HG03159 (cell line): Measurements from ENCODE around the gene ERFL.

Source experiments
- ATAC-seq: cut with Tn5 transposase; IDR thresholded peaks from one replicate; pipeline ENCODE4 v1.9.1; 2021; ENCODE audit warnings: mild to moderate bottlenecking, moderate library complexity; ENCODE audit not compliant: unreplicated experiment

ERFL gene

DNA sequence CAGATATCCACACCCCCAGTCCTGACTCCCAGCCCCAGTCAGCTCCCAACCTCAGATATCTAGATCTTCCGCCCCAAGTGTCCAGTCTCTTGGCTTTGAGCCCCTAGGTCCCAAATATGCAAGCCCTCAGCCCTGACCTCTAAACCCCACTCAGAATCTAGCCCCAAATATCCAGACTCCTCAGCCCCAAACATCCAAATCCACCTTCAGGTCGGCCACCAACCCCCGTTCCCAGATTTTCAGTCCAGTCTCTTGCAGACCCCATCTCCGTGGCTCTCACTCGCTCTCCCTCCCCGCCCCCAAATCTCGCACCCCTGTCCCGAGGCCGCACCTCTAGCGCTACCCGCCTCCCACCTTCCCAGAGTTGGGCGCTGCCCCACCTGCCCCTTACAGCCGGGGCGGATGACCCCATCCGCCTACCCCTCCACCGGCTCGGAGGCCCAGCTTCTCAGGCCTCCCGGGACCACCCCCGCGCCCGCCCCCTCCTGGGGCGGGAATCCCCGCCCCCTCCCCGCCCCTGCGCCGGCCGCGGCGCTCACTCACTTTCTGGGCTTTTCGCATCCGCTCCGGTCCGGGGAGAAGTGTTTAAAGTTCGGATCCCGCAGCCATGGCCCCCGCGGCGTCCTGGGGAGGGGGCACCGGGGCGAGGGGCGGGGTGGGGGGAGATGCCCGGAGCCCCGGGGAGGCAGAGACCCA is 604 bp downstream of the ERFL start:
- ATAC-seq: no peak

DNA sequence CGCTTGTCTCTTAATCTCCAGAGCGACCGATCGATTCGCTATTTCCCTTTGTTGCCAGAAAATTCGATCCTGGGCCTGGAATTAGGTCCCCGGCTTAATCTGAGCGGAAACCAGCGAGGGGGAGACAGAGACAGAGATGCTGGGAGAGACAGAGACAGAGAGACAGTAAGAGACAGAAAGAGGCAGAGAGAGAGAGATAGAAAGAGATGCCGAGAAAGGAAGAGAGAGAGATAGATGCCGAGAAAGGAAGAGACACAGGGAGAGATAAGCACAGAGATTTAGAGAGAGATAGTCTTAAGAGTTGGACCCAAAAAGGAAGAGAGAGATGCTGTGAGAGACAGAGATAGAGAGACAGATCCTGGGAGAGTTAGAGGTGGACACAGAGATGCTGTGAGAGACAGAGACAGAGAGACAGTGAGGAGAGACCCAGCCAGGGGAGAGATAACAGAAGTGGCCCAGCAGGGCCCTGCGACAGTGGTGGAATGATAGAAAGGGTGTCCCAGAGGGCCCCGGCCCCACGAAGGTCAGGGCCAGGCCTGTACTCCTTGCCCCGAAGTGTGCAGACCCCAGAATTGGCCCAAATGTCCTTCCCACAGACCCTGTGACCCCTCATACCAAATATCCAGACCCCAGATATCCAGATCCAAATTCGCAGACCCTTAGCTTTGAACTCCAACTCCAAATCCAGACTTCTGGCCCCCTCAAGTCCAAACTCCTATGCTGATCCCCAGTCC is 1.3 kb downstream of the ERFL start:
- no peak for ATAC-seq

DNA sequence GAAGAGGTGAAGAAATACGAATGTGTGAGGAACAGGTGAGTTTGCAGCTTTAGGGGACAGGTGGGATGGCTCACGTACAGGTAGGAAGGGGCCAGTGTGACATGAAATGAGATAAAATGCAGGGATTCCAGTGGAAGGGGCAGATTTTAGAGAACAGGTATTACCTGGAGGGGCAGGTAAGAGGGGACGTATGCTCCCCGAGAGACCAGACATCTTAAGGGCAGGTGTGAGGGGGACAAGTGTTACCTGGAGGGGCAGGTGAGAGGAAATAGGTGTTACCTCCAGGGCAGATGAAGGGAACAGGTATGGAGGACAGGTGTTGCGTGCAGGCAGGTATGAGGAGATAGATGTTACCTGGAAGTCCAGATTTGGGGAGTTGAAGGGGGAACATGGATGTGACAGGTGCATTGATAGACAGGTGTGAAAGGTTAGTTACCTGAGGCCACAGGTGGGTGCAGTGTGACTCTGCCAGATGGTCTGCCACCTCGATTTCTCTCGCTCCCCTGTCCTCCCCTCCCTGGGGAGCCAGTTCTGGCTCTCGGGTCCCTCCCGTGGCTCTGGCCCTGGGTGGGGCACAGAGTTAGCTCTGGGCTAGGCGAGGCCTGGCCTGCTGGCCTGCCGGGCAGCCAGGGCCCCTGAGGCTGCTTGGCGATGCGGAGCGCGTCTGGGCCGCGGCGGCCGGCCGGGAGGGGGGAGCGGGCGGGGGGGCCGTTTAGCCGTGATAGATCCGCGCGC is 2.1 kb downstream of the ERFL start:
- ATAC-seq: no peak

DNA sequence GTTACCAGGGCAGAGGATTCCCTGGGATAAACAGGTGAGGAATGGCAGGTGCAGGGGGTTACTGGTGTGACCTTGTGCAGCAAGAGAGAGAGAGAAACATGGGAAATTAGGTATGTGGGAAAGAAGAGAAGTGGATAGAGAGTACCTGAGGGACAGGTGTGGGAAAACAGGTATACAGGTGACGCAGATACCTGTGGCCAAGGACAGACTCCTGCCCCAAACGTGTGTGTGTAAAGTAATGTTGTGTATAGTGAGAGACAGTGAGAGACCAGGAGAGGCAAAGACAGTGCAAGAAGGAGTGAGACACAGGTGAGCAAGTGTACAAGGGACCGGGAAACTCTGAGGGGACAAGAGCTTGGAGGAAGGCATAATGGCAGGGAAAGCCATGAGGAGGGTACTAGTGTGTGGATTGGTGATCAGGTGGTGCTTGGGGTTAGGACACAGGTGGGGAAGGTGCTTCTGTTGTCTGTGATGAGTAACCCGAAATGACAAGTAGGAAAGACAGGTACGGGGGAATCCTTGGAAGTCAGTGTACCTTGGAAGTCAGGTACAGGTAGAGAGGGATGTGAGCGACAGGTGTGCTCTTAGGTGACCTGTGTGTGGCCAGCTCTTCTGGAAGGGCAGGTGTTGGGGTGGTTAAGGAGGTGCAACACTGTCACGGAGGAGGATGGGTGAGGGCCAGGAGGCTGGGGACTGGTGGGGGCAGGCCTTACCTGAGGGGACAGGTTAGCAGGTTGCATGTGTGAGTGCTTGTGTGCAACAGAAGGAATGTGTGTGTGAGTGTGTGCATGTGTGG is 2.8 kb downstream of the ERFL start:
- ATAC-seq: no peak

DNA sequence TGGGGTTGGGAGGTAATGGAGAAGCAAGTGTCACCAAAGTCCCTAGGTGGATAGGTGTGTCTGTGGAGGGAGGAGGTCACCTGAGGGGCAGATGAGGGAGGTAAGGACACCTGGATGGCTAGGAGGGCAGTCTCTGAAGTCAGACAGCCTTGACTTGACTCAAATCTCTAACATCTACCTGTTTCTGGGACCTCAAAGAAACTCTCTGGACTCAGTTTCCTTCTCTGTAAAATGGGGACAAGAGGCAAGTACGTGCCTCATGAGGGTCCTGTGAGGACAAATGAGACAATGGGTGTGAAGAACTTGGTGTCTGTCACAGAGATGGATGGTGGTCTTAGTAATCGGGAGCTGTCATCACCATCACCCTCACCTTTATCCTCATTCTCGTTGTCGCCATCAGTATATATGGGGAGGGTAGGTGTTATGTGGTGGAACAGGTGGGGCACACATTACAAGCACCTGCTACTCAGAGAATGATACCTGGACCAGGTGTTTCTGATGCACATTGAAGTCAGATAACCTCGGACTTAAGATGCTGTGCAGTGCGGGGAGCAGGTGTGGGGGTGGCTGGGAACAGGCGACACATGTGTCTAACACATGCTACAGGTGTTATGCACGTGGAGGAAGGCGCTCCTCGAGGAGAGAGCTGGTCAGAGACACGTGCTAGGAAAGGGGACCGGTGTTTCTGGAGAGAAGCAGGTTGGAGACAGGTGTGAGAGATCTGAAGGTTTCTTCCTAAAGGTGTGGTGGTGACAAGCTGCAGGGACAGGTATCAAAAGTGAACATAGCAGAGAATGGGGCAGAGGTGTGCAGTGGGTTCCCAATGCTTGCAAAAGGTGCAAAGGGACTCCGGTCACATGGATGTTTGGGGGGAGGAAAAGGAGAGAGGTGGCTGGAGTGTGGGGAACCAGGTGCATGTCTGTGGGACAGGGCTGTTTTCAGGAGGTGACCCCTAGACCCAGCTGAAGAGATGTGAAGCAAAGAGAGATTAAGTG is 3.8 kb downstream of the ERFL start:
- ATAC-seq: no peak

DNA sequence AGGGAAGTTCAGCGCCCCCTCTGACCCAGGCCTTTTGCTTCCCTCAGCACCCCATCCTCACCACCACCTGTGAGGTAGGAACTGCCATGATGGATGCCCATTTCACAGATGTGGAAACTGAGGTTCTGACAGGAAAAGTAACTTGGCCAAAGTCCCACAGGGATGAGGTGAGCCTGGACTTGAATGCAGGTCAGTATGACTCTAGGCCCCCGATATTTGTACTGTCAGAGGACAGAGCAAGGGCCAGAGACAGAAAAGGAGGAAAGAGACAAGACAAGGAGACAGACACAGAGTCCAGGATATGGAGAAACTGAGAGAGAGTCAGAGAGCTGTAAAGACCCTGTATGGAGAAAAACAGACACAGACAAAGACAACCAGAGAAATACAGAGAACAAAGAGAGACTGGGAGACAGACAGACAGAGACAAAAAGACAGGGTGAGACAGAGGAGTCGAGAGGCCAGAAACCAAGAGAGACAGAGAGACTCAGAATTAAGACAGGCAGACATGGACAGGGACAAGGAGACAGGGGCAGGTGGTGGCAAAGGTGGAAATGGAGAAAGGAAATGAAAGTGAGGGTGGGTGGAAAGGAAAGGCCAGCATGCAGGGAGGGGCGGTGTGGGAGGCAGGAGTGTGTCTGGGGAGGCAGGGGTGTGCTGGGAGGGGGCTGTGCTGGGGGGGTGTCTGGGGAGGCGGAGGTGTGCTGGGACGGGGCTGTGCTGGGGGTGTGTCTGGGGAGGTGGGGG is 5.0 kb downstream of the ERFL start:
- no peak for ATAC-seq

DNA sequence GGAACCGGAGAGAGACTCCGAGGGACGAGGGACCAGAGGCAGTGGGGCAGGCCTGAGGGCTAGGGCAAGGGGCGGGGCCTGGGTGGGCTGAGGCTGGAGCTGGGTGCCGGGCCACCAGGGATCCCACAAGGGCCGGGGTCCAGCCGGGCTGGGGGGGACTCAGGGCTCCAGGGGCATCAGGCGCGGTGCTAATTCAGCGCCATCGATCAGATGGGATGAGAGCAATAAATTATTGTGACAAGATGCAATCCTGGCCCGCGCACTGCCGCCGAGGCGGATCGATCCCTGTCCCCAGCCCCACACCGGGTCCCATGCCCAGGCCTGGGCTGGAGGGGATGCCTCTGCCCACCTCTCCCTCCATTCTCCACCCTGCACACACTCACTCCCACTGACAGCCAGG is 5.7 kb downstream of the ERFL start:
- ATAC-seq: no peak

DNA sequence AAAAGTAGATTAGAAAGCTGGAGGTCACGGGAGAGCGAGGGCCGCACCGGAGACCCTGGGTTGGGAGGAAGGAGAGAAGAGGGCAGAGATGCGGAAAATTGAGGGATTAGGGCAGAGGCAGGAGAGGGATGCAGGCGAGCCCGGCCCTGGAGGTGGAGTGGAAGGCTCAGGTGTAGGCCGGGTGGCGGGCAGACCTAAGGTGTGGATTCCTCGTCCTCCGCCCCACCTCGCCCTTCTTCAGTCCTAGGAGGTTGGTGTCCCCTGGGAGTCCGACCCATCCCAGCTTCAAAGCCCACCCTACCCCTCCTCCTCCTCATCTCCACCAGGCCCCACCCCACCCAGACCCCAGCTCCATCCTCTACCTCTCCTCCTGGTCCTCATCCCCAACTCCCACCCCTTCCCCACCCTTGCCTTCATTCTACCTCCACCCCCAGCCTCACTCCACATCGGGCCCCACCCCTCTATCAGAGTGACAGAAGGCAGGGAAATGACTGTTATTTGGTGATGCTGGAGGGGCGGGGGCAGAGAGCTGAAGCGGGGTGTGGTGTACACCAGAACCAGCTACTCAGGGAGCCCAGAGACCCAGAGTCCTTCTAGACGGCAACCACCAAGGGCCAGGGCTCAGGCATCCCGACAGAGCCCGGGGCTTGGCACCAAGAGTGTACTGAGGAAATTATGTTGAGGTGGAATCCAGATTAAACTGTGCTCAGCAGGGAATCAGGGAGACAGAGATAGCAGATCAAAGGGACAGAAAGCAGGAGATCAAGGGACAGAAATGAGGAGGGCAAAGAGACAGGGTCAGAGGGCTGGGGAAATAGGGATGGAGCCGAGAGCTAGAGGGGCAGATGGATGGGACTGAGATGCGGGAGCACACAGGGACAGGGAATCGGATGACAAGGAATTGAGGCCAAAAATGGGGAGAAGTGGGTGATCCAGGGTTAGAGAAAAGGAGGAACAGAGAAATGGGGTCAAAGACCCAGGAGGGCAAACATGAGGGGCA is 6.4 kb downstream of the ERFL start:
- no peak for ATAC-seq

DNA sequence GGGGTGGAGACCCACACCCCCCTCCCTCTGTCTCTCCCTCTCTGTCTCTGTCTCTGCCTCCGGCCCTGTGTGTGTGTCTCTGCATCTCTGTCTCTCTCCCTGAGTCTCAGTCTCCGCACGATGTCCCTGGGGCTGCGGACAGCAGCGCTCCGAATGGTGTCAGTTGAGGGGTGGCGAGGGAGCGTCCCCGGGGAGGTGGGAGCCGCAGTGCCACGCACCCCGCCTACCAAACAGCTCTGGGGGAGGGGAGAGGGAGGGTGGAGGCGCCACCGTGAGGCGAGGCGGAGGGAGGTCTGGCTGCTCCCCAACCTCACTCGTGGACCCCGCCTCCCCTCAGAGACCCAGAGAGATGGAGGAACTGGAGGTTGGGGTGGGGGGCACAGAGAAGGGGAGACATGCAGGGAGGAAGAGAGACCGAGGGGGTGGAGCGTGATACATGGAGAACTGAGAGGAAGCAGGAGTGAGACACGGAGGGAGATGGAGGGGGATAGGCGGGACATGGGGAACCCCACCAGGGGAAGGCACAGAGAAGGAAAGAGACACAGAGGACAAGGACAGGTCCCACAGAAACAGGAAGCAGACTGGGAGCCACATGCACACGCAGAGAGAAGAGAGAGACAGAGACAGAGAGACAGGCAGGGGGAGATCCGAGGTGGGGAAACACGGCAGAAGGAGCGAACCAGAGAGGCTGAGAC is 7.2 kb downstream of the ERFL start:
- ATAC-seq: no peak

DNA sequence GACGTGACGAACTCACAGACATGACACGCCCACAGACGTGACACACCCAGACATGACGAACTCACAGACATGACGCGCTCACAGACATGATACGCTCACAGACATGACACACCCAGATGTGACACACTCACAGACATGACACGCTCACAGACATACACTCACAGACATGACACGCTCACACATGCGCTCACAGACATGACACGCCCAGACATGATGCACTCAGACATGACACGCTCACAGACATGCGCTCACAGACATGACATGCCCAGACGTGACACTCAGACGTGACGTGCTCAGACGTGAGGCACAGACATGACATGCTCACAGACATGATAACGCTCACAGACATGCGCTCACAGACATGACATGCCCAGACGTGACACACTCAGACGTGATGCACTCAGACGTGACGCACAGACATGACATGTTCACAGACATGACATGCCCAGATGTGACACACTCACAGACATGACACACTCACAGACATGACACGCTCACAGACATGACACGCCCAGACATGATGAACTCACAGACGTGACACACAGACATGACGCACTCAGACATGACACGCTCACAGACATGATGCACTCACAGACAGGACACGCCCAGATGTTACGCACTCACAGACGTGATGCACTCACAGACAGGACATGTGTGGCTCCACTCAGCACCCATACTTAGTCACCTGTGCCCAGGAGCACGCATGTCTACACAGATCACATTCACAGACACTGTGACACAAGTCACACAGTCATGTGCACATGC is 8.1 kb downstream of the ERFL start:
- ATAC-seq: no peak

DNA sequence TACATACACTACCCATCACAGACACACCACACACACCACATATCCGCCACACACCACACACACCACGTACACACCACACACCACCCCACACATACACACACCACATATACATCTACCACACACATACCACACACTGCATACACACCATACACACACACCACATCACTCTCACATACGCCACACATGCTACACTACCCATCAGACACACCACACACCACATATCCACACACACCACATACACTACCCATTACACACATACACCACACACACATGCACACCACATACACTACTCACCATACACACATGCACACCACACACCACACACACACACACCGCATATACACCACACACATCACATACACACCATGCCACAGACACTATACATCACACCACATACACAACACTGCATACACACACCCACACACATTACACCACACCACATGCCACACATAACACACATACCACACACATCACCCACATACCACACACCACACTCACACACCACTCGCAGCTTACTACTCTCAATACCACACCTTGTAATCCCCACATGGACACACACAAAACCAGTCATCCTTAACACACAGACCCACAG is 9.5 kb downstream of the ERFL start:
- no peak for ATAC-seq

DNA sequence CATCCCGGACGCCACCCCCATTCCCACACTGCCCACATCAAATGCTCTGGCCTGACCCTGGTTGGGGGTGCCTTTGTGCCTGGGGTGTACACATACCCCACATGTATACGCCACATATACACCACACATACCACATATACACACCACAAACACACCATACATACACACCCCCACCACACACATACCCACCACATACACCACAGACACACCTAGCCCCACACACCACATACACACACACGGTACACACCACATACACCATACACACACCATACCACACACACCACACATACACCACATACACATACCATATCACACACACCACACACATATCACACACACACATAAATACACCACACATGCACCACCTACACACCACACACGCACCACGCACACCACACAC is 10.2 kb downstream of the ERFL start:
- ATAC-seq: no peak

DNA sequence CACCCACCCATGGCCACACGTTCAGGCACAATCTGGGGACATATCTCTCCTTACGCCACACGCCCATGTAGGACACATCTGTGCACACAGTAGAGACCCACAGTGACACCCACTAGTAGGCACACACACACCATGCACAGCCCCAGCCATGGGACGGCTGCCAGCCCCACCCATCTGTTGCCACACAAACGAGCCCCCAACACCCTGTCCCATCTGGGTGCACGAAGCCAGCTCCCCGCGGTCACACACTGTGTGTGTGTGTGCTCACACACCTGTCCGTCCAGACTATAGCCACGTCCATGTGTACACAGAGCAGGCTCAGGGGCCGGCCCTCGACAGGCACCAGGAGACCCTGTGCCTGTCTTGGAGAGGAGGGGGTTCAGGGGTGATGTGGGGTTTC is 10.6 kb downstream of the ERFL start:
- ATAC-seq: no peak

DNA sequence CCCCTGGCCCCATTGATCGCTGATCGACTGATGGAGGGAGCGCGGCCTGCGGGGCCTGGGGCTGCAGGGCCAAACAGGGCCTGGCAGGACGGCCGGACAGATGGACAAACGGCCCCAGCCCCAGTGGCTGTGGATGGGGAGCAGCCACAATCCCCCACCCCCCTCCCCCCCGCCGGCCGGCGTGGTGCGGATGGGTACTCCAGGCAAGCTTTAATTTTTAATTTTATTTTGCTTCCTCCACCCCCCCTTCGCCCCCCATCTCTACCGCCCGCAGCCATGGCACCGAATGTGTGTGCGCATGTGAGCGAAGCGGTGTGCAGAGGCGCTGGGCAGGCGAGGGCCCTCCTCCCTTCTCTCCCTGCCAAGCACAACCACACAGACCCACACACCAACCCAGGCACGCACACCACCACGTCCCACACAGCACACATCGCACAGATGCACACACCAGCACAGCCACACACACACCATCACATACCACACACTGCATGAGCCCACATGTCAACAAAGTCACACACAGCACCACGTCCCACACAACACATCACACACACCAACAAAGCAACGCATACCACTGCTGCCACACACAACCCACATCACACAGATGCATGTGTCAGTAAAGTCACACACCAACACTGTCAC is 12.4 kb downstream of the ERFL start:
- no peak for ATAC-seq

DNA sequence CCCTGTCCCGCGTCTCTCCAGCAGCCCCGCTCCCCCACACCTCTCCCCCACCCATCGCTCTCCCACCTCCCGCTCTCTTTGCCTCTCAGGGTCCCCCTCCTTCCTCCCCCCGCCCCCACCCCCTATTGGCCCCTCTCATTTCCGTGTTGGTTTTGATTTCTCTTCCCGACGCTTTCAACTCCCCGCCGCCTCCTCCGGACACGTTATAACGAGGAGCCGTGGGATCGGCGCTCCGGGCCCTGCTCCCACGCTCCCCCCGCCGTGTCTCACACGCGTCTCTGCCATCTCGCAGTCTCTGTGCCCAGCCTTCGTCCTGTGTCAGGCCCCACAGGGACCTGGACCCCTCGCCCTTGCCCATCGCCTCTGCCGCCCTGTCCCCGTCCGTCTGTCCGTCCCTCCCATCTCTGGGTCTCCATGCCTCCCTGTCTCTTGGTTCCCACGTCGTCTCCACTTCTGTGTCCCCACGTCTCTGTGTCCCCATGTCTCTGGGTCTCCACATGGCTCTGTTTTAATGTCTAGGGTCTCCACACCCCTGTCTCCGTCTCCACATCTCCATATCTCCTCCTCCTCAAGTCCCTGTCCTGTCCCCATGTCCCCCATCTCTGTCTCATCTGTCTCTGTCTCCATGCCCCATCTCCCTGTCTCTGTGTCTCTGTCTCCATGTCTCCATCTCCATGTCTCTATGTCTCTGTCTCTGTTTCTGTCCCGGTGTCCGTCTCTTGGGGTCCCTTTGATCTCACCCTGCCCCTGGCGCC is 13.1 kb downstream of the ERFL start:
- no peak for ATAC-seq
